Measurements from ENCODE around the gene CD74. TPM values are rescaled to one million over a fixed set of nuclear protein-coding genes. Genes with fewer than 3 reads are reported as not detected.

CD74 gene
- total and polyA plus RNA-seq, 2 of the 13 experiments (the other 11 are each of a cell fraction or from before 2014, with no cell fraction given), result 34.1 to 84.4 TPM

- no peak for TF ChIP-seq FOXO4 (CRISPR knock-in tag; conservative IDR thresholded peaks at IDR 0.05)
- peak; percentile 94 for TF ChIP-seq PHF8 (CRISPR knock-in tag; IDR thresholded peaks at IDR 0.05)
- TF ChIP-seq ZNF256 (CRISPR knock-in tag; conservative IDR thresholded peaks at IDR 0.05), result no peak
- peak; percentile 84; the same call in 1 of the 2 replicates for TF ChIP-seq BCL3 (CRISPR knock-in tag; IDR thresholded peaks at IDR 0.05)
- peak; percentile 20 for TF ChIP-seq ZNF3 (CRISPR knock-in tag; IDR thresholded peaks at IDR 0.05)
- TF ChIP-seq CBX1 (IDR thresholded peaks at IDR 0.05; ENCODE audit: low read depth), result no peak
- no peak; the same call in none of the 2 replicates for TF ChIP-seq RXRB (CRISPR knock-in tag; IDR thresholded peaks at IDR 0.05; ENCODE audit: borderline replicate concordance)
- TF ChIP-seq U2AF1 (optimal IDR thresholded peaks at IDR 0.05; ENCODE audit: low read depth, low read length), result peak; percentile 92
- TF ChIP-seq E2F1 (CRISPR knock-in tag; IDR thresholded peaks at IDR 0.05), result peak; percentile 86
- TF ChIP-seq MXD3 (CRISPR knock-in tag; IDR thresholded peaks at IDR 0.05), result peak; percentile 72
- TF ChIP-seq ZNF441 (CRISPR knock-in tag; IDR thresholded peaks at IDR 0.05; ENCODE audit: borderline replicate concordance), result peak; percentile 85
- 0 out of 2 replicates have a peak, but pooled peaks have one; percentile 49 for TF ChIP-seq NCOA2 (CRISPR knock-in tag; IDR thresholded peaks at IDR 0.05)
- TF ChIP-seq DRAP1 (CRISPR knock-in tag; IDR thresholded peaks at IDR 0.05), result peak; percentile 92
- 0 out of 2 replicates have a peak, but pooled peaks have one; percentile 26 for TF ChIP-seq ZNF101 (CRISPR knock-in tag; IDR thresholded peaks at IDR 0.05; ENCODE audit: borderline replicate concordance, low read depth)
- peak; percentile 45; the same call in 1 of the 2 replicates for TF ChIP-seq IKZF5 (CRISPR knock-in tag; IDR thresholded peaks at IDR 0.05)
- peak; percentile 95 for TF ChIP-seq ZNF235 (CRISPR knock-in tag; IDR thresholded peaks at IDR 0.05; ENCODE audit: borderline replicate concordance)
- TF ChIP-seq MAZ (IDR thresholded peaks at IDR 0.05; ENCODE audit: borderline replicate concordance, low read depth, low read length), result peak; percentile 90
- peak; percentile 89 for TF ChIP-seq MAZ (CRISPR knock-in tag; IDR thresholded peaks at IDR 0.05; ENCODE audit: low read depth)
- TF ChIP-seq ZNF580 (CRISPR knock-in tag; IDR thresholded peaks at IDR 0.05; ENCODE audit: borderline replicate concordance, low read depth), result no peak; the same call in 1 of the 2 replicates
- 0 out of 2 replicates have a peak, but pooled peaks have one; percentile 20 for TF ChIP-seq ZNF550 (CRISPR knock-in tag; IDR thresholded peaks at IDR 0.05; ENCODE audit: borderline replicate concordance)
- peak; percentile 98 for TF ChIP-seq MYC (CRISPR knock-in tag; IDR thresholded peaks at IDR 0.05; ENCODE audit: borderline replicate concordance)
- TF ChIP-seq RBAK (CRISPR knock-in tag; IDR thresholded peaks at IDR 0.05), result no peak
- no peak for TF ChIP-seq RFX1 (IDR thresholded peaks at IDR 0.05)
- TF ChIP-seq SP4 (CRISPR knock-in tag; IDR thresholded peaks at IDR 0.05), result peak; percentile 90
Measured at GRCh38 chr5:150449517-150450339, 37.0 kb upstream of the CD74 start, which contains the start of gene RPS14 (continued).

Measured in HepG2 (cell line).